HG02678 (cell line): ENCODE results near the gene TBX1.

ENCODE experiments used
- ATAC-seq: cut with Tn5 transposase; IDR thresholded peaks from one replicate; pipeline ENCODE4 v1.9.1; 2021; ENCODE audit warnings: mild to moderate bottlenecking, moderate library complexity; ENCODE audit not compliant: unreplicated experiment

TBX1 gene

GRCh38 chr22:19797086-19798002, 36.8 kb downstream of the TBX1 start:
- ATAC-seq: no peak

DNA sequence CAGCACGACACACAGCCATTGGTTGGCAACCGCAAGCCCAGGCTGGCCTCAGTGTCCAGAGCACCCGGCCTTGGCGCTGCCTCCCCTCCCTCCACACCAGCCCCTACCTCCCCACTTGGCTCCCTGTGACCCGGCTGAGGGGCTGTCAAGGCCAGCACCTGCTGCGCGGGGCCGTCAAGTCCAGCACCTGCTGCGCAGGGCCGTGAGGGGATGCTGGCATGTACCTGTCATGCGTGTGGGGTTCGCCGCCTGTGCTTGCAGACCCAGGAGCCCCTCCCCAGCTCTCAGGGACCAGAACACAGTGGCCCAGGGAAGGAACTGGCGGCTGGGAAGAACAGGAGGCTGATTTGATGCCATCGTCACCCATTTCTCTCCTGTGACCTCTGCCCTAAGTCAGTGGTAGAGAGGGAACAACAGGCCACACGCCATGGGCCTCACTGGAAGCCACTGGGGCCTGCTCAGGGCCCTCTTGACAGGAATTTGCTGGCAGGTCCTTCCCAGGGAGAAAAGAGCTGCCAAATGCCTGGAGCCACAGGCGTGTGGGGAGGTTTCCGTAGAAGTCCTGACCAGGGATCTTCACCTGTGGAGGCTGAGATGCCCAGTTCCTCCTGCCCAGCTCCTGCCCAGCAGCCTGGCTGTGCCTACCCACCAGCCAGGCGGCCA, 37.6 kb downstream of the TBX1 start:
- ATAC-seq: no peak

GRCh38 chr22:19798891-19799293, 38.3 kb downstream of the TBX1 start:
- no peak for ATAC-seq

DNA sequence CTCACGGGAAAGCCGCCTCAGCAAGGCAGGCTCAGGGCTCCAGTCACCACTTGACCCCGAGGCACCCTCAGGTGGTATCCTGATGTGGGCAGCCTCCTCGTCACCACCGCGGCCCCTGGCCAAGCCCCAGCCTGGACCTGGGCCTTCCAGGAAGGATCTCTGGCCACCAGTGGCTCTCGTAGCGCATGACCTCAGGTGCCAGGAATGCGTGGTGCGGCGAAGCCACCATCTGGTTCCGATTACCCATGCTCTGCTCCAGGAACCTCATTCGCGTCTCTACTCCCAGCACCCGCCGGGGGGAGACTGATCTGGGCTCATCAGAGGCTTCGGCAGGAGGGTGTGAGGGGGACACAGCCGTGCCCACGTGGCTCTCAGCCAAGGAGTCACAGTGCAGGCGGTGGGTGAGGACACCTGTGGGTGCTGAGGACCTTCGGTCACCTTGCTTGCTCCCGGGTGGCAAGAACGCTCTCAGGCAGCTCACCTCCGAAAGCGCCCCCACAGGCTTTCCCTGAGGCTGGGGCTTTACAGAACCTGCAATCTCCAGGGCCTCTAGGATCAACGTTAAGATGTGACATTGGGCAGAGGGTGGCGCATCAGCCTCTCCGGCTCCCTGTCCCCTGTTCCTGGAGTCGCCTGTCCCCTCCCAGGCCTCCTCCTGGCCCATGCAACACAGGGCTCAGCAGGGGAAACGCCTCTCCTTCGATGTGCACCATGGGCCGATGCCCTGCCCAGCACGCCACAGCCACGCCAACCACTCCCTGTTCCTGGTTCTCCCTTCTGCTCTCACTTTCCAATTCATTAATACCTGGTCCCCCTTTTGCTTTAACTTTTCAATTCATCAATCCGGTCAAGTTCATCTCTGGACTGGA, 39.0 kb downstream of the TBX1 start:
- ATAC-seq: no peak

- ATAC-seq: no peak
These were observed 39.7 kb downstream of the TBX1 start for GRCh38 chr22:19800306-19800705.

DNA sequence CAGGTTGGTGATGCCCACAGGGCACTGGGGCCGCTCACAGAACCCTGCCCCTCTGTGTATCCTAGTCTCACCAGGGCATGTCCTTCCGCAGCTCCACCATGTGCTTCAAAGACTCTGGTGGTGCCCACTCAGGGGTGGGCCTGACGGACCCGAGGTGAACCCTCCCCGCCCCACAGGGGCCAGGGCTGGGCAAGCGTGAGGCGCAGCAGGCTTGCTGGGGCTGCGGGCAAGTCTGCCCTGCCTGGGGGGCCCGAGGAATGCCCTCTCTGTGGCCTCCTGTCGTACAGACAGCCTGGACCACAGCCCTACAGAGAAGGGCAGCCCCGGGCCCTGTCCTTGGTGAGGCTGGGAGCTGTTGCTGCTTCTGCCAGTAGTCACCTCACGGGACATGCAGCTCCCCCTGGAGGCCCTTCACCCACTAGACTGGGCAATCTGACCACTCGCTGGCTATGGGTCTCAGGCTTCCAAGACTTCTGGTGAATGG, 40.2 kb downstream of the TBX1 start:
- no peak for ATAC-seq

DNA sequence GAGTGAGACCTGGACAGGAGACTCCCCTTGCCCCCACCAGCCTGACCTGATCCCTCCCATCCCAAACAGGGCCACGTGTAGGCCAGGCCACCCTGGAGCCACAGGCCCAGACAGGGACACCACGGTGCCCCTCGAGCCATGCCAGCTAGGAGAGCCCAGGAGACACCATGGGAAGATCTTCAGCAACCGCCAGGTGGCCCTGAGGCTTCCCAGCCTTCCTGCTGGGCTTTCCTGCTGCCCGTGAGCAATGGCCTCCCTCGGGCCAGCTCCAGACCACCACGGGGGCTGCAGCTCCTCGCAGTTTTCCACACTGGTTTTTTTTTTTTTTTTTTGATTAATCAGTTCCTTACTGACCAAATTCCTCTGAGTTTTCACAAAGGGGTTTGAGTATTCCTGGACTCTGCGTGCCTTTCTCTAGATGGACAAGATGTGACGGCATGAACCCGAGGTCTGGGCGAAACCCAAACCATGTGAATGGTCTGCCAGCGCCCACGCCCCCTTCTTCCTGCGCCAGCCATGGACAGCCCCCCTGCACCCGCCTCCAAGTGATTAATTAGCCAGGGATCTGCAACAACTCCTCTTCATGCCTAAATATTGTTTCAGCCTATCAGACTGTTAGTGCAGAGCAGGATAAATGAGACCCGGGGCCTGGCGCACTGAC, 40.9 kb downstream of the TBX1 start:
- no peak for ATAC-seq

DNA sequence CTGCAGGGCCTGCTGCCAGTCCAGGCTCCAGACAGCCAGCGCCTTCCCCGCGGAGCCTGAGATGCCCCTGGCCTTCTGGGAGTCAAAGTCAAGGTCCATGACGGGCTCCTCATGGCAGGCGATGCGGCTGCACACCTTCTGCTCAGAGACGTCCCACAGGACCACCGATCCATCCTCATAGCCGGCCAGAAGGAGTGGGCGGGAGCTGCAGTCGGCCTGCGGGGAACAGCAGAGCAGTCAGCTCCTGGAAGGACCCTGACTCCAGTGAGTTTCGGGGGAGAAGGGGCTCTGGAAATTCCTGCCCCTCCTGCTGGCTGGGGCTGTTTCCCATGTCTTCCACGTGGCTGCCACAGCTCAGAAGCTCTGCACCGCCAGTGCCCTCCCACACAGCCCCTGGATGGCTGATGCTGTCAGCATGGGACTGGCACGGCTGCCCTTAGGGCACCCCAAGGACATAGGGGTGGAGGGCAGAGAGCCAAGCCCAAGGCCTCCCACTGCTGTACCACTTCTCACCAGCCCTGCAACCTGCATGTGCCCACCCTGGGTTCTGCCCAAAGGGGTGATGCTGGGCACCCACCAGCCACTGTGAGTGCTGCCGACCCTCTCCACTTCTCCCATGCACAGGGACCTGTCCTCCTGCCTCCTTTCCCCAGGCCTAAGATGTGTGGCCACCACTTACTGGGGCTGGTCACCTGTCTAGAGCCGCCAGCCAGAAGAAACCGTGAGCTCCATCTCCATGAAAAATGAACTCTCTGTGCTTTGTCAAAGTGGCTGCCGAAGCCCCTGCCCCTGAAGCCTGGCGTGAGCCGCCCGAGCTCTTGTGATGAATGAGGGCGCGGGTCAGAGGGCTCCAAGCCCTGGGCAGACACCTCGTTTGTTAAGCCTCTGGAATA, 41.7 kb downstream of the TBX1 start:
- no peak for ATAC-seq

DNA sequence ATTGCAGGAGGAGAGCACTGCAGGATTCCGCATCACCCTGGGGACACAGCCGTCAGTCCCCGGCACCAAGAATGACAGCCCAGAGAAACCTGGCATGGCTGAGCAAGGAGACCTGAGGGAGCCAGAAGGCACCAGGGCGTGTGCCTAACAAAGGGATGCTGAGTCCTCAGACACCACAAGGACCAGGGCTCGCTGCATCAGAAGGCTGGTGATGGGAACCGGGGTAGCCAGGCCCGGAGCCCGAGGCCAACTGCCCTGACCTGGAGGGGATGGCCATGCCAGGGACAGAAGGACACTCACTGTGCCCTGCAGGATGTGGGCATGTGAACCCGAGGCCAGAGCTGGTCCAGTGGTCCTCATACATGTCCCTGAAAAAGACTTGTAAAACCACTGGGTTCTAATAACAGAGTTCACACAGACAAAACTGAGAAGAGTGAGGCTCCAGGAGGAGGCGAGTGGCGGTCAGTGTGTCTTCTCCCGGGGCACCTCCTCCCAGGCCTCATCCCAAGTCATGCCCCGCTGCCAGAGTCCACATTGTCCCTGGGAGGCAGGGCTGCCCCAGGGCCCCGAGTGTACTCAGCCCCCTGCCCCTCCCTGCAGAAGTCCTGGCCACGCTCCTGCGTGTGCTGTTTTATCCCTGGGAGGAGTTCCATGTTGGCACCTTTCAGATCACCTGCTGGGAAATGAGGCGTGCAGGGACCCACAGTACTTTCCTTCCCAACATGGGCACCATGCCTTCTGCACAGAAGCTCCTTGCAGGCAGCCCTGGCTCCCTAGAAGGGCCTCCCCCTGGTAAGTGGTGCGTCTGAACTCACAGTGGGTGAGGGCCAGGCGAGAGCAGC, 42.5 kb downstream of the TBX1 start:
- no peak for ATAC-seq

GRCh38 chr22:19803736-19804267, 43.2 kb downstream of the TBX1 start:
- no peak for ATAC-seq

DNA sequence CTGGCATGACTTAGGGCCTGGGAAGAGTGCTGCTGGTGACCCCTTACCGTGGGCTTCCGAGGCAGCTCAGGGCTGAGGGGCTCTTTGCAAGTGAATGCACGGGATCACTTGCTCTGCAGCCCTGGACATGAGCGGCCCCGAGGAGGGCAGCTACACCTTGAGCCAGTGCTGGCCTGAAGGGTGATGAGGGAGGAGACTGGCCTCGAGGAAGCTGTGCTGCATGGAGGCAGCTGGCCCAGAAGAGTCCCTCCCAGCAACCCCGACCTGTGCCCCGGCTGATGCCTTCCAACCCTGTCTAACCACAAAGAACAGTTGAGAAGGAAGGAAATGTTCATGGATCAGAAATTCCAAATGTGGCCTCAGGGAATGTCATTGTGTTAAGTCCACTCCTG, 45.2 kb downstream of the TBX1 start:
- no peak for ATAC-seq

GRCh38 chr22:19806213-19807160, 45.9 kb downstream of the TBX1 start:
- no peak for ATAC-seq

GRCh38 chr22:19807161-19807913, 46.8 kb downstream of the TBX1 start:
- no peak for ATAC-seq

DNA sequence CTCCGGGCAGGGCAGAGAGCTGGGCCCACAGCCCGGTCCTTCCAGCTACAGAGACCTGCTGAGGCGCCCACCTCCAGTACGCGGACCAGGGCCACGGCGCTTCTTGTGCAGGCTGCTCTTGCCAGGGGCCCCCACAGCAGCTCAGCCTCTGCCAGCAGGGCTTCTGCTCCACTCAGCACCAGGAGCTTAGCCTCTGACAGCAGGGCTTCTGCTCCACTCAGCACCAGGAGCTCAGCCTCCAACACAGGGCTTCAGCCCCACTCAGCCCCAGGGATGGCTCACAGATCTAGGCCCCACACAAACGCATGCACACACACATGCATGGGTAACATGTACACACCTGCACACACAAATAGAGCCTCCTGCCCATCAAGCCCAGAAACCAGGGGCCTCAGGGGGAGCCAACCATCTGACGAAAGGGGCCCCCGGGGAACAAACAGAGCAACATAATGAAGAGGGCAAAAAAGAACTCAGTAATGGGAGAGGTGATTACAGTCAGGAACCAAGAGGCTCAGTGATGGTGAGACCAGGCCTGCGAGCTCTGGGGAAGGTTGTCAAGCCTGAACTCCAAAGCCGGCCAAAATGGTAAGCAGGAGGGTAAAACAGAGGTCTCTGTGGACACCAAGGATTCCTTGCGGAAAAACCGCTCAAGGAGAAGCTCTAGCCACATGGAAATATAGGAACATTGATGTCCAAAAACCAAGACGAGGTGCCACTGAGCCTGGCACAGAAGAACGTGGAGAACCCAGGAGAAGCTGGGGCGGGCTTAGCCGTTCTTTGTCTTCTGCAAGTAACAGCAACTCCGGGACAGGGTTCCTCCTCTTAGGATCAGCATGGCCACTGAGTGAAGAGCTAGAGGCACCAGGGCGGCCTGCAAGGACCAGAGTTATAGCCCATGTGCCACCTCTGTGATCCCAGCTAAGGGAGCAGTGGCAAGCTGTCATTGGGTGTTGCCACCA, 47.6 kb downstream of the TBX1 start:
- ATAC-seq: no peak

- no peak for ATAC-seq
These were observed 48.4 kb downstream of the TBX1 start for GRCh38 chr22:19808873-19809478.
